ENCODE measurements around the gene MRPL55. TPM values are rescaled to one million over a fixed set of nuclear protein-coding genes. Genes with fewer than 3 reads are reported as not detected.
"Not testable (repeated sequence)": the region's sequence is repeated elsewhere in the genome, so short reads cannot be mapped to it uniquely, and the experiment has no call there.

The MRPL55 gene
- total RNA-seq, 1 donor from 2014 or later, result 56.9 TPM

DNA sequence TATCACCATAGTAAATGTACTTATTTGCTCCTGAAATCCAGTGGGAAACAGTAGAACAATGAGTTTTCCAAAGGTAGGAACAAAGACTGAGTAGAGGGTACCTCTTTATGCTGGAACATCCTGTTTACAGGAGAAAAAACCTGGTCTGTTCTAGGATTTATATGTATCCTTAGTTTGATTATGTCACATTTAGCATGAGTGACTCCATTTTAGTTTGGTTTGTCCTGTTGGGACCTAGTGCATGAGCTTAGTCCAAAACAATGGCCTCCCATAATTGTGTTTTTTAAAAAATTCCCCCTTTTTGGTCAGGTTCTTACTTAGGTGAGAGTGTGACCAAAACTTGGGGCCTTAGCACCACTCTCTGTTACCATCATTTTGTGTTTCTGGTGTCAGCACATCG lies 3.5 kb upstream of the MRPL55 start:
- Mint-ChIP-seq H3K9me3 (peaks cover 2% of the 10 kb centered on the region), H3K27me3 (ENCODE audit: low read depth) (no peaks in the 10 kb centered on the region), H3K4me3 (no peak overlapping the region), H3K4me1 (peaks cover 24% of the 10 kb centered on the region), H3K27ac (no peak overlapping the region), H3K36me3 (peaks cover 4% of the 10 kb centered on the region)
- TF ChIP-seq, protein P1, sequence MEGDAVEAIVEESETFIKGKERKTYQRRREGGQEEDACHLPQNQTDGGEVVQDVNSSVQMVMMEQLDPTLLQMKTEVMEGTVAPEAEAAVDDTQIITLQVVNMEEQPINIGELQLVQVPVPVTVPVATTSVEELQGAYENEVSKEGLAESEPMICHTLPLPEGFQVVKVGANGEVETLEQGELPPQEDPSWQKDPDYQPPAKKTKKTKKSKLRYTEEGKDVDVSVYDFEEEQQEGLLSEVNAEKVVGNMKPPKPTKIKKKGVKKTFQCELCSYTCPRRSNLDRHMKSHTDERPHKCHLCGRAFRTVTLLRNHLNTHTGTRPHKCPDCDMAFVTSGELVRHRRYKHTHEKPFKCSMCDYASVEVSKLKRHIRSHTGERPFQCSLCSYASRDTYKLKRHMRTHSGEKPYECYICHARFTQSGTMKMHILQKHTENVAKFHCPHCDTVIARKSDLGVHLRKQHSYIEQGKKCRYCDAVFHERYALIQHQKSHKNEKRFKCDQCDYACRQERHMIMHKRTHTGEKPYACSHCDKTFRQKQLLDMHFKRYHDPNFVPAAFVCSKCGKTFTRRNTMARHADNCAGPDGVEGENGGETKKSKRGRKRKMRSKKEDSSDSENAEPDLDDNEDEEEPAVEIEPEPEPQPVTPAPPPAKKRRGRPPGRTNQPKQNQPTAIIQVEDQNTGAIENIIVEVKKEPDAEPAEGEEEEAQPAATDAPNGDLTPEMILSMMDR (IDR thresholded peaks at IDR 0.05; ENCODE audit: unreplicated experiment), result no peak
- DNase-seq (ENCODE audit: low spot score in 2 of 2, unreplicated experiment in 2 of 2), result no peak

DNA sequence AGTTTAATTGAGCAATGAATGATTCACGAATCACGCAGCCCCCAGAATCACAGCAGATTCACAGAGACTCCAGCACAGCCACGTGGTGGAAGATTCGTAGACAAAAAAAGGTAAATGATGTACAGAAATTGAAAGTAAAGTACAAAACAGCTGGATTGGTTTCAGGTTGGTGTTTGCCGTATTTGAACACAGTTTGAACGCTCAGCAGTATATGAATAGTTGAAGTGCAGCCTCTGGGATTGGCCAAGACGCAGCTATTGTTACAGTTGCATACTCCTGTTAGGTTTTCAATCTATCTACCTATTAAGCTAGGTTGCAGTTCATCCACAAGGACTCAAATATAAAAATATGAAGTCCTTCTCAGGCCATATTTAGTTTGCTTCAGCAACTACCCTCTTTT lies 3.1 kb upstream of the MRPL55 start:
- Mint-ChIP-seq H3K9me3 (no peaks in the 10 kb centered on the region), H3K4me3 (no peak overlapping the region), H3K27ac (no peak overlapping the region), H3K4me1 (peaks cover 24% of the 10 kb centered on the region), H3K36me3 (peaks cover 2% of the 10 kb centered on the region), H3K27me3 (ENCODE audit: low read depth) (no peaks in the 10 kb centered on the region)
- TF ChIP-seq, protein P1 (IDR thresholded peaks at IDR 0.05; ENCODE audit: unreplicated experiment), result no peak
- no peak for DNase-seq (ENCODE audit: low spot score in 2 of 2, unreplicated experiment in 2 of 2)

DNA sequence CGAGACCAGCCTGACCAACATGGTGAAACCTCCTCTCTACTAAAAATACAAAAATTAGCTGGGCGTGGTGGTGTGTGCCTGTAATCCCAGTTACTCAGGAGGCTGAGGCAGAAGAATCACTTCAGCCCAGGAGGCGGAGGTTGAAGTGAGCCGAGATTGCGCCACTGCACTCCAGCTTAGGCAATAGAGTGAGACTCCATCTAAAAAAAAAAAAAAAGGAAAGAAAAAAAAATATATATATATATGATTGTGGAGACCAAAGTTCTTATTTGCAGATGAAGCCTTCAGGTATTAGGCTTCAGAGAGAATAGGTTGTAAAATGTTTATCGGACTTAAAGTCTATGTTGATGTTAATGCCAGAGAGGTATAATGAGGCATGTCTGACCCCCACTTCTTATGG lies 2.2 kb upstream of the MRPL55 start:
- H3K9me3 Mint-ChIP-seq; DNase-seq (ENCODE audit: low spot score in 2 of 2, unreplicated experiment in 2 of 2); H3K27me3 Mint-ChIP-seq (ENCODE audit: low read depth); H3K36me3 Mint-ChIP-seq; H3K4me3 Mint-ChIP-seq: not testable (repeated sequence)
- H3K4me1 Mint-ChIP-seq, result peaks cover 24% of the 10 kb centered on the region
- H3K27ac Mint-ChIP-seq, result peak overlapping the region; percentile 99

DNA sequence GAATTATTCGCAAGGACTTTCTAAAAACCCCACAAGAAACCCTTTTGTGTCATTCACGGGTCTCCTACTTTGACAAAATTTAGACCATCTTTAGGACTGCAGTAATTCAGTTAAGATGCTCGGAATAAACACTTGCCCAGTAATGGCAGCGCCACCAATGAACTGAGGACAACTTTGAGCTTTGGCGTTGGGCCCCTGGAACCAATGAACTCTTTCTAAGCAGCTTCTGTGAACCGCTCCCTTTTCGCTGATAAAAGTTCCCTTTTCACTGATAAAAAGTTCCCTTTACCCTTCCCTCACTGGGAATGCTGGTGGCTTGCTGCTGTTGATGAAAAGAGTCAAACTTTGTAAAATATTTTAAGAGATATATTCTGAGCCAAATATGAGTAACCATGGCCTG lies 1.5 kb upstream of the MRPL55 start:
- H3K4me3 Mint-ChIP-seq, result peak overlapping the region; percentile 91
- no peak for DNase-seq (ENCODE audit: low spot score in 2 of 2, unreplicated experiment in 2 of 2)
- H3K27ac Mint-ChIP-seq, result peak overlapping the region; percentile 99
- TF ChIP-seq, protein P1 (IDR thresholded peaks at IDR 0.05; ENCODE audit: unreplicated experiment), result no peak
- no peaks in the 10 kb centered on the region for H3K36me3 Mint-ChIP-seq
- no peaks in the 10 kb centered on the region for H3K9me3 Mint-ChIP-seq
- H3K4me1 Mint-ChIP-seq, result peaks cover 24% of the 10 kb centered on the region
- no peaks in the 10 kb centered on the region for H3K27me3 Mint-ChIP-seq (ENCODE audit: low read depth)

DNA sequence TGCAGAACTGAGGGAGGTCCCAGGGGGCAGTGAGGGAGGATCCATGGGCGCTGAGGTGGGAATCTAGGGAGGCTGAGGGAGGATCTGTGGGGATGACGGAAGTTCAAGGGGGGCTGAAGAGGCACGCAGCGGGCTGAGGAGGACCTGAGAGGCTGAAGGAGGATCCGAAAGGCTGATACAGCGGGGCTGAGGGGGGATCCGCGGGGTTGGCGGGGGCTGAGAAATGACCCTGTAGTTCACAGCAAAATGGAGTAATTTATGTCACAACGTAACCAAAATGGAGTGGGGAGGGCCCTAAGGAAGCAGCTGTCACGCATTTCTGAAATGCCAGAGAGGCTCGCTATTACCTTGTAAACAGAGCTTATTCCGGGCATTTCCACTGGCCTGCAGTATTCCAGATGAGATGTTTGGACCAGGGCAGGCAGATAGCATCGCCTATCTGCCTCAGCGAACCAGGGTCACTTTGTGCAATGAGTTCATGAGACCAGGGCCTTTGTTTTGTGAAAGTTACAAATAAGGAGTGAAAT lies 926 bp upstream of the MRPL55 start:
- no peaks in the 10 kb centered on the region for H3K36me3 Mint-ChIP-seq
- no peaks in the 10 kb centered on the region for H3K9me3 Mint-ChIP-seq
- no peaks in the 10 kb centered on the region for H3K27me3 Mint-ChIP-seq (ENCODE audit: low read depth)
- TF ChIP-seq, protein P1 (IDR thresholded peaks at IDR 0.05; ENCODE audit: unreplicated experiment), result no peak
- H3K4me1 Mint-ChIP-seq, result peaks cover 24% of the 10 kb centered on the region
- H3K4me3 Mint-ChIP-seq, result peak overlapping the region; percentile 91
- peak in 1 of 2 experiments; percentile 55 for DNase-seq (ENCODE audit: low spot score in 2 of 2, unreplicated experiment in 2 of 2)
- peak overlapping the region; percentile 99 for H3K27ac Mint-ChIP-seq

DNA sequence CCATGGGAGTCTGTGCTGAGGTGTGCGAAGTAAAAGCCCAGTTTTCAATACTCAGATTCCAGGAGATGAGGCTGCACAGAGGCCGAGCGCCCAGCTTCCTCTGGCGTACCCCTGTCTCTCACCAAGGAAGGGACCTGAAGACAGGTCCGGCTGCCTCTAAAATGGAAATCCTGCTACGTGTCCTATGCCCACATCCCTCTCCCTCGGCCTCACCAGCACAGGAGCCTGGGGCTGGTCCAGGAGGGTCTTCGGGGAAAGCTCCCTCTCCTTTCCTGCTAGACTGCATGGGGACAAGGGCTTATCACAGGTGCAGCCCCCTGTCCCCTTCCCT lies 392 bp downstream of the MRPL55 start:
- H3K9me3 Mint-ChIP-seq, result no peaks in the 10 kb centered on the region
- DNase-seq (ENCODE audit: low spot score in 2 of 2, unreplicated experiment in 2 of 2), result no peak
- H3K27ac Mint-ChIP-seq, result peak overlapping the region; percentile 99
- TF ChIP-seq, protein P1 (IDR thresholded peaks at IDR 0.05; ENCODE audit: unreplicated experiment), result no peak
- peaks cover 29% of the 10 kb centered on the region for H3K4me1 Mint-ChIP-seq
- H3K4me3 Mint-ChIP-seq, result peak overlapping the region; percentile 91
- H3K27me3 Mint-ChIP-seq (ENCODE audit: low read depth), result no peaks in the 10 kb centered on the region
- no peaks in the 10 kb centered on the region for H3K36me3 Mint-ChIP-seq

Measured in mesothelial cell of epicardium (in vitro differentiated cells).